NCI-H2107 treated with DMSO at 0.1 percent for 48 hours (cell line): ENCODE data around the gene MAST3.
"Not testable (repeated sequence)": the region's sequence is repeated elsewhere in the genome, so short reads cannot be mapped to it uniquely, and the experiment has no call there.

Experiments used
- DNase-seq: peaks from one replicate; lab custom pipeline; 2025; ENCODE audit not compliant: unreplicated experiment; lab: John Stamatoyannopoulos, UW

The MAST3 gene

GRCh38 chr19:18157465-18158063, 60.0 kb downstream of the MAST3 start:
- DNase-seq = peak; percentile 77

GRCh38 chr19:18158467-18158866, 60.9 kb downstream of the MAST3 start:
- no peak for DNase-seq

- DNase-seq = not testable (repeated sequence)
Observed at GRCh38 chr19:18159059-18159616, 61.6 kb downstream of the MAST3 start.

GRCh38 chr19:18159810-18160209, 62.2 kb downstream of the MAST3 start:
- no peak for DNase-seq

GRCh38 chr19:18160493-18160970, 63.0 kb downstream of the MAST3 start:
- DNase-seq = no peak

- peak; percentile 9 for DNase-seq
Observed at GRCh38 chr19:18160971-18161635, 63.5 kb downstream of the MAST3 start.

GRCh38 chr19:18161636-18162002, 64.0 kb downstream of the MAST3 start:
- no peak for DNase-seq

GRCh38 chr19:18164072-18164471, 66.5 kb downstream of the MAST3 start:
- no peak for DNase-seq

- DNase-seq = no peak
Observed at GRCh38 chr19:18165794-18166544, 68.4 kb downstream of the MAST3 start.

GRCh38 chr19:18167011-18167410, 69.4 kb downstream of the MAST3 start:
- no peak for DNase-seq

GRCh38 chr19:18167975-18168645, 70.5 kb downstream of the MAST3 start:
- DNase-seq = no peak

GRCh38 chr19:18168673-18169381, 71.2 kb downstream of the MAST3 start:
- no peak for DNase-seq

- DNase-seq = no peak
Observed at GRCh38 chr19:18170714-18171255, 73.2 kb downstream of the MAST3 start.

GRCh38 chr19:18171605-18172327, 74.2 kb downstream of the MAST3 start:
- DNase-seq = no peak

GRCh38 chr19:18172331-18173053, 74.9 kb downstream of the MAST3 start:
- no peak for DNase-seq

- no peak for DNase-seq
Observed at GRCh38 chr19:18173054-18173571, 75.5 kb downstream of the MAST3 start.

- peak; percentile 53 for DNase-seq
Observed at GRCh38 chr19:18173572-18174288, 76.2 kb downstream of the MAST3 start, which contains the start of gene IFI30. TSS of gene IFI30 (plus strand) at chr19:18173813. CDS start at chr19:18173842, 29 bp downstream.

- no peak for DNase-seq
Observed at GRCh38 chr19:18174983-18175382, 77.4 kb downstream of the MAST3 start.
